Thoracic aorta (tissue), 2 donors: Measurements from ENCODE around the gene MAP4K3. TPM values are rescaled to one million over a fixed set of nuclear protein-coding genes. Genes with fewer than 3 reads are reported as not detected.

Source experiments
- ATAC-seq: fragments of 150-250 bp; one replicate; pipeline ENCODE4 v1.8.0; 2017; ENCODE audit warnings: low read depth; ENCODE audit not compliant: insufficient number of reproducible peaks, low FRiP score
- DNase-seq: peaks from one replicate; pipeline ENCODE4 v3.0.0-alpha.2; 2020; ENCODE audit warnings: low spot score
- H3K27ac ChIP-seq, 2 donors: fragments of 200-600 bp; sonication (generic); 1 replicate in 1 of 2; 2 replicates in 1 of 2; pipeline ENCODE4 v1.5.1; 2016; ENCODE audit warnings: mild to moderate bottlenecking in 2 of 2, moderate library complexity in 2 of 2
- H3K27me3 ChIP-seq: fragments of 200-600 bp; sonication (generic); replicated peaks from 2 replicates; pipeline ENCODE4 v1.6.0; 2016; ENCODE audit warnings: mild to moderate bottlenecking; ENCODE audit not compliant: insufficient read depth
- H3K36me3 ChIP-seq: fragments of 200-600 bp; sonication (generic); one replicate; pipeline ENCODE4 v1.5.1; 2016
- H3K4me1 ChIP-seq, 2 donors: fragments of 200-600 bp; sonication (generic); 1 replicate in 1 of 2; 2 replicates in 1 of 2; pipeline versions ENCODE4 v1.5.1 to v1.6.0; 2016; ENCODE audit warnings: low read depth in 2 of 2, mild to moderate bottlenecking in 1 of 2; ENCODE audit not compliant: control insufficient read depth in 1 of 2
- H3K4me3 ChIP-seq: fragments of 200-600 bp; sonication (generic); 2 replicates; pipeline ENCODE4 v1.5.1; 2016; ENCODE audit warnings: mild to moderate bottlenecking
- H3K9me3 ChIP-seq: fragments of 200-600 bp; sonication (generic); 2 replicates; pipeline ENCODE4 v1.5.1; 2016
- total RNA-seq, 2 donors: library from RNA; depleted of rRNA; stranded (reverse); fragments of >200 nt; gene quantifications; one replicate each; pipeline versions ENCODE4 v1.1.0 to v1.2.3, GENCODE V29; 2016
- TF ChIP-seq, protein P1 (sequence below): fragments of 200-600 bp; sonication (generic); IDR thresholded peaks from one replicate; pipeline ENCODE4 v1.5.1; 2019; ENCODE audit warnings: antibody characterized with exemption

MAP4K3 gene
- total RNA-seq, 2 donors from 2014 or later, result 53.7 to 58.8 TPM

DNA sequence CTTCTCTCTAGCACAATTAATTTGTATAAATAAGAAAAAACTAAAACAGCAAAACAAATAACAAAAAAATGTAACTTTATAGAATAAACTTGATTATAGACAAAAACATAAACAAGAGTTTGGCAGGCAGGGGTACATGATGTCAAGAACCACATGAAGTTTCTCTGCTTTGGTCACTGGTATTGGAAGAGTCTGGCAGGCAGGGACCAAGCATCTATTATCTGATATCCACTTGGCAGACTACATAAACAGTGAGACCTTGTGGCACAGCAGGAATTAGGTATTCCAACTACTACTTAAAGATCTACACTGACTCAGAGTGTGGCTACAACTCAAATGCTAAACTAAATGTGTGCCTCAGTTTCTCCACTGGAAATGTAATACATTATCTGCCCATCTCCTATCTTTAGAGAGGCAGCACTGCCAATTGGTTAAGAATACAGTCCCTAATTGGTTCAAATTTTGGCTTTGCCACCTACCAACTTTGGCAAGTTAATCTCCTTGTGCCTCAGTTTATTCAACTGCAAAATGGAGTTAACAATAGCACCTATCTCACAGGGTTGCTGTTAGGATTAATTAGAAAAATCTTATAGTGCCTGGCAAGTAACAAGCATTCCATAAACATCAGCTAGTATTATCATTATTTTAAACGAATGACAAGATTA is 2.7 kb downstream of the MAP4K3 start:
- no peaks in the 10 kb centered on the region for H3K9me3 ChIP-seq
- H3K36me3 ChIP-seq, result no peaks in the 10 kb centered on the region
- TF ChIP-seq, protein P1, sequence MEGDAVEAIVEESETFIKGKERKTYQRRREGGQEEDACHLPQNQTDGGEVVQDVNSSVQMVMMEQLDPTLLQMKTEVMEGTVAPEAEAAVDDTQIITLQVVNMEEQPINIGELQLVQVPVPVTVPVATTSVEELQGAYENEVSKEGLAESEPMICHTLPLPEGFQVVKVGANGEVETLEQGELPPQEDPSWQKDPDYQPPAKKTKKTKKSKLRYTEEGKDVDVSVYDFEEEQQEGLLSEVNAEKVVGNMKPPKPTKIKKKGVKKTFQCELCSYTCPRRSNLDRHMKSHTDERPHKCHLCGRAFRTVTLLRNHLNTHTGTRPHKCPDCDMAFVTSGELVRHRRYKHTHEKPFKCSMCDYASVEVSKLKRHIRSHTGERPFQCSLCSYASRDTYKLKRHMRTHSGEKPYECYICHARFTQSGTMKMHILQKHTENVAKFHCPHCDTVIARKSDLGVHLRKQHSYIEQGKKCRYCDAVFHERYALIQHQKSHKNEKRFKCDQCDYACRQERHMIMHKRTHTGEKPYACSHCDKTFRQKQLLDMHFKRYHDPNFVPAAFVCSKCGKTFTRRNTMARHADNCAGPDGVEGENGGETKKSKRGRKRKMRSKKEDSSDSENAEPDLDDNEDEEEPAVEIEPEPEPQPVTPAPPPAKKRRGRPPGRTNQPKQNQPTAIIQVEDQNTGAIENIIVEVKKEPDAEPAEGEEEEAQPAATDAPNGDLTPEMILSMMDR, result no peak
- H3K27ac ChIP-seq, result no peak overlapping the region
- peaks cover 55 to 80% of the 10 kb centered on the region in 2 donors for H3K4me1 ChIP-seq
- H3K27me3 ChIP-seq, result no peaks in the 10 kb centered on the region
- no peak for ATAC-seq
- DNase-seq, result no peak
- H3K4me3 ChIP-seq, result peak overlapping the region; percentile 85

DNA sequence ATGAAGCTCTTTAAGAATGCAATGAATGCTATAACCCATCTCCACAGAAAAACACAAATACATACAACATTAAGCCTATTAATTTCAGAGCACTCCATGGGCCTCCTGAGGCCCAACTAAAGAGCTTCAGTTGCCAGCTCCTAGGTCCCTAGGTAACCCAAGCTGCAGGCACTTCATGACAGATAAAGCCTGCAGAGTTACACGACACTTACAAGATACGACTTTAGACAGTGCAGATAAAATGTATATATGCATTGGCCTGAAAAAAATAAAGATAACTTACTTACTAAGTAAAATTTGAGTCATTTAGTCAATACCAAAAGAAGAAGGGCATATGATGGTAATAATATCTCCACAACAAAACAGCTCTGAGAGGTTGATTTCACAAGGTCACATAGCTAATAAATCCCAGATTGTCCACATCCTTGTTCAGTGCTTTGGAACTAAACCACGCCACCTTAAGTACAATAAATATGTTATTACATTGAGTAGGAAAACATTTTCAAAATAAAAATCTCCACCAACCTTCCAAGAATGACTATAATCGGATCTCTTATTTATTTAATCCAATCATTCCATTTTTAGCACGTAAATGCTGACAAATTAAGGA is 3.4 kb downstream of the MAP4K3 start:
- H3K27ac ChIP-seq, result no peak overlapping the region
- peaks cover 48 to 74% of the 10 kb centered on the region in 2 donors for H3K4me1 ChIP-seq
- H3K36me3 ChIP-seq, result no peaks in the 10 kb centered on the region
- ATAC-seq (no peak), DNase-seq (no peak)
- H3K27me3 ChIP-seq, result no peaks in the 10 kb centered on the region
- peak overlapping the region; percentile 85 for H3K4me3 ChIP-seq
- TF ChIP-seq, protein P1, result no peak
- H3K9me3 ChIP-seq, result no peaks in the 10 kb centered on the region

DNA sequence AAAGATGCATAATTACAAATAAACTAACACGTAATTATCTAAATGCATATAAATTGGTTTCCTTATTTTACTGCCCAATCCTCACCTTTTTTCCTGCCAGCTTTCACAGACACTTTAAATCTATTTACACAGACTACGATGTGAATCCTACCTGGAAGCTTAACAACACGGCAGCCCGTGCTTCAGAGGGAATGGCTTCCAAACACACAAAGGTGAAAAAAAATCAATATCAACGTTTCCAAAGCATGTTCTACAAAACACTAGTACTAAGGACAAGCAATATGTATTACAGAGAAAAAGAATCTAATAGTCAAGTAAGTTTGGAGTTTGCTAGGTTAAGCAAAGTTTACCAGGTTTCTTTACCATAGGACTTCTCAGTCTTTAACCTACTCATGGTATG is 4.4 kb downstream of the MAP4K3 start:
- DNase-seq (no peak), ATAC-seq (no peak)
- H3K36me3 ChIP-seq, result no peaks in the 10 kb centered on the region
- no peaks in the 10 kb centered on the region for H3K9me3 ChIP-seq
- H3K27me3 ChIP-seq, result no peaks in the 10 kb centered on the region
- H3K4me3 ChIP-seq, result no peak overlapping the region
- H3K27ac ChIP-seq, result peak overlapping the region in 1 of 2 donors; percentile 19
- peaks cover 43 to 71% of the 10 kb centered on the region in 2 donors for H3K4me1 ChIP-seq
- TF ChIP-seq, protein P1, result no peak

DNA sequence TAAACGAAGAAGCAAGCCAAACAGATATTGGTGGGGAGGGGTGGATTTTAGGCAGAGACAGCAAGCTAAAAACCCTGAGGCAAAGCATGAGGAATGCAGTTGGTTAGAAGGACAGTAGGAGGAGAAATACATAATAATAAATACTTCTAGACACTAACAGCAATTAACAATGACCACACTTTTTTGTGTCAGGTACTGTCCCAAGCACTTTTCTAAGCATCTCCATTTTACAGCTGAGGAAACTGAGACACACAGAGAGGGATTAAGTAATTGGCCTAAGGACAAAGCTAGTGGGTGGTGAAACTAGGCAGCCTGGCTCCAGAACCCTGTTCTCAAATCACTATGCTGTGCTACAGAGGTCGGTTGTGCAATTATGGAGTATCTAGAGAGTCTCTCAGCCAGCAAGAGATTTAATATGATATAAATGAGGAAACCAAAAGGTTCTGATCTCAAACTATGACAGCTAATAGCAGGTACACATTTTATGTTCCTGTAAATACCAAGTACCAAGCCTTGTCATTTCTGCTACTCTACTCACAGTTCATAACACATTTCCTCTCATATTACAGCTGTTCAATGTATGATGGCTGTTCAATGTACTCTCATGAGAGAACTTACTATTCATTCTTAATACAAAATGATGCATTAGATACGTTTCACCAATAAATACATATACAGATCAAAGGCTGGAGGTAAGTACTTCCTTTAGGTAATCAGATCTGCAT is 5.3 kb downstream of the MAP4K3 start:
- no peaks in the 10 kb centered on the region for H3K9me3 ChIP-seq
- no peaks in the 10 kb centered on the region for H3K36me3 ChIP-seq
- no peaks in the 10 kb centered on the region for H3K27me3 ChIP-seq
- H3K27ac ChIP-seq, result peak overlapping the region in 1 of 2 donors; percentile 19
- DNase-seq (no peak), ATAC-seq (no peak)
- TF ChIP-seq, protein P1, result no peak
- no peak overlapping the region for H3K4me3 ChIP-seq
- peaks cover 50 to 77% of the 10 kb centered on the region in 2 donors for H3K4me1 ChIP-seq

DNA sequence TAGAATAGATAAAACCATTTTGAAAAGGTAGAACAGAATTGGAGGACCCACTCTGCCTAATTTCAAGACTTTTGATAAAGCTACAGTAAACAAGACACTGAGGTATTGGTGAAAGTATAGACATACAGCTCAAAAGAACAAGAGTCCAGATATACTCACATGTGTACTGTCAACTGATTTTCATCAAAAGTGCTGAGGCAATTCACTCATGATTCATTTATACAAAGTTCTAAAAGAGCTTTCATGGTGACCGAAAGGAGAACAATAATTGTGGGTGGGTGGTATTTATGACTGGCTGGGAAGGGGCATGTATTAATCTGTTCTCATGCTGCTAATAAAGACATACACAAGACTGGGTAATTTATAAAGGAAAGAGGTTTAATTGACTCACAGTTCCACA is 7.3 kb downstream of the MAP4K3 start:
- Histone ChIP-seq H3K27ac (no peak overlapping the region), H3K9me3 (no peaks in the 10 kb centered on the region), H3K4me3 (no peak overlapping the region), H3K27me3 (no peaks in the 10 kb centered on the region), H3K4me1 (peaks cover 52 to 74% of the 10 kb centered on the region in 2 donors), H3K36me3 (no peaks in the 10 kb centered on the region)
- TF ChIP-seq, protein P1, result no peak
- DNase-seq (no peak), ATAC-seq (no peak)
